Stimulated activated CD4-positive, alpha-beta T cell treated with anti-CD3 and anti-CD28 coated beads, TNF-alpha, amount 100 ng/mL, for 4 hours (primary cell): Measurements from ENCODE around the gene GRM8.

Source experiments
- DNase-seq, 3 experiments: peaks; one replicate each; pipeline ENCODE4 v3.0.0-alpha.2; 2020; ENCODE audit warnings: low read depth in 3 of 3

Gene GRM8

GRCh38 chr7:127230192-127230925 is 22.4 kb downstream of the GRM8 start:
- DNase-seq, result no peak

GRCh38 chr7:127226685-127227374 is 25.9 kb downstream of the GRM8 start:
- DNase-seq, result no peak

DNA sequence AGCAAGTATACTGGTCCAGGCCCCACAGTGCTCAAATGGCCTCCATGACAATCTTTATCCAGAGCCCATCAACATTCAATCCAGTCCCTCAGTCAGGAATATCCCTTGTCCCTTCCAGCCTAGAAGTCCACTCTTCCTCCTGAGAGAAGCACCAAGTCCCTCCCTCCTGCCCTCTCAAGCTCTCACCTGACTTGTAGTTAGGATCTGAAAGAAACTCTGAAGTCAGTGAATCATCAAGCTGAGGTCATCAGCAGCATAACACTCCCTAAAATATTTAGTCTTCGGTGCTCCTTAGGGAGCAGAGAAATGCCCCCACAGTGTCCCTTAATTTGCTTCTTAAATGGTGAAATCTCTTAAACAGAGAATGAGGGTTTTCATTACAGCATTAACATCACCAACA is 31.0 kb downstream of the GRM8 start:
- DNase-seq, result no peak

DNA sequence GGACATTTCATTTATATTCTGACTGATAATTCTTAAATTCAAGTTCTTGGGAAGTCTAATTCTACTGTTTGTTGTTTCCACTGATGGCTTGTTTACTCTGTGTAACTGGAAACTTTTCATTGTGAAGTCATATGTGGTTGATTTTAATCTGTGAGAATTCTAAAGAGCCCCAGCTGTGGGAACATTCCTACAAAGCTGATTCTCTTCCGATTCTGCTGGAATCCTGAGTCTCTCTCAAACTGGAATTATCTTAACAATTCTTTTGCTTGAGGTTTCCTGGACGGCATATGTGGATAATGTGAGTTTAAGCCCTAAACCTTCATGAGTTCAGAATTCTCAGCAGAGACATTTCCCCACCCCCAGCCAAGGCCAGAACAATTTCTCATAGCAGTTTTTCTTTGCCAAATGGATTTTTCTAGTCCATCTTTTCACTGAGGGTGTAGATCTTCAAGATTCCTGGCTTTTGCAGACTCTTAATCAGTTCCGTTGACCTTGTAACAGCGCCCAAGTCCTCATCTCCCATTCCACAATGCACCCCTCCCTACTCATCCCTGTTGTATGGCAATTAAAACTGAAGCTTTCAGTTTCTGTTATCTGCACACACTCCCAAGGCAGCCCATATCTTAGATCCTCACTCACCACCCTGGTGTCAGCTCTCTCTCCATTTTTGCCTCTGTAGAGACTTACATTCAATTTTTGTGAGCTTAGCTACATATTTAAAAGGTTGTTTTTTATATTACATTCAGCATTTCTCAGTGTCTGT is 37.6 kb downstream of the GRM8 start:
- DNase-seq, result no peak

- DNase-seq, result no peak
These were observed 42.9 kb downstream of the GRM8 start for GRCh38 chr7:127209886-127210285.

DNA sequence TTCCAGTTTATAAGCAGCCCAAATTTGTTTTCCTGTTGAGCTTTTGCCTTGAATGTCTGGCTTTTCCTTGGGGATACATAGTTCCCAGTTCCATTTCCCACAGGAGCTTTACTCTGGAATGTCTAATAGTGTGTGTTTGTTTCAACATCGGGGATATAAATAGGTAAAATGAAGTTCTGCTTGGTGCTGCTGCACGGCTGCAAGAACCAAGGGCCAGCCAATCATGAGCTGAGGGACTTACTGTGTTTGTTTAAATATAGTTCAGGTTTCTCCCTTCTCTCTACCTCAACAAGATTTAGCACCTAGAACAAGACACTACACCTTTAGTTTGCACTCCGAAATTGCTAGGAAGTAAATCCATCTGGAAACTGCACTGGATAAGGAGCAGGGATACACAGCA is 43.9 kb downstream of the GRM8 start:
- DNase-seq, result no peak

DNA sequence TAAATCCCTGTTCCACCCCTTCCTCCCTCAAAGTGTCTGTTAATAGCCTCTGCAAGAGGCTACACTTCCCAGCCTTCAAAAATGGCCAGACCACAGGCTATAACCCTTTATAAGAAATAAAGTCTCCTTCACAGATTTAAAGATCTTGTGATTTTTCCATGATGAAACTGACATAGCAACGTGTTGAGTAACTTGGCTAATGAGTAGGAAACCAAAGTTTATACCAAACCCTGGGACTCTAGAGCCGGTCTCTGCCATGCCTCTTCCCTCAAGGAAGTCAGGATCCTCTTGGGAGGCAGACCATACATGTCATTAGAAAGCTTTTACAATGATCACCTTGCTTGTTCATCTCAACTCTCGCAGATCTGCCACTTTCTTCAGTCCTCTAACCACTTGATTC is 44.4 kb downstream of the GRM8 start:
- no peak for DNase-seq

- no peak for DNase-seq
These were observed 44.9 kb downstream of the GRM8 start for GRCh38 chr7:127207806-127208205.

GRCh38 chr7:127207230-127207629 is 45.5 kb downstream of the GRM8 start:
- DNase-seq, result no peak

DNA sequence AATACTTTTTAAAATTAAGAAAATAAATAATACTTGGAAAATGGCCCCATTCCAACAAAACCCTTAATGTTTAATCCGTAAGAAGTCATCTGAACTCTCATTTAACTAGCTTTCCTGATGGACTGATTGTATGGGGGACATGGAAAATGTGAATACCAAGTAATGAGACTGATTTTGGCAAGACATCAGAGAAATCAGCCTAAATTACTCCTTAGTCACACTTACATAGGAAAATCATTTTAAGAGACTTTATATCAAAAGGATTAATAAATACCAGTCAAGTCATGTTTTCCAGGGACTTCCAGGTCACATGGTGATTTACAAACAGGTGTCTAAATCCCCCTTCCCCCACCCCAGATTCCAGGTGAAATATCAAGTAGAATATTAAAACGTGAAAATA is 58.2 kb downstream of the GRM8 start:
- no peak for DNase-seq

DNA sequence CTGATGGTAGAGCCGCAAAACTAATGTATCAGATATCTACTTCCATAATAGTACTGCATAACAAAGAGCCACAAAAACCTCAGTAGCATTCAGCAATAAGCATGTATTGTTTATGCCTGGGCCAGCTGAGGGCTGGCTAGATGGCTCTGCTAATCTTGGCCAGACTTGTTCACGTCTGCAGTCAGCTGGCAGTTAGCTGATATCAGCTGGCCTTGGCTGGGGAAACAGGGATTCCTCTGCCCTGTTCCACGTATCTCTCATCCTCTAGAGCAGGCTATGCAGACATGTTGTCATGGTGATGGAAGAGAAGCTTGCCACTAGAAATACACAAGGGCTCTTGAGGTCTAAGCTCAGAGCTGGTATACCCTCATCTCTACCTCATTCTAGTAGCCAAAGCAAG is 62.9 kb downstream of the GRM8 start:
- DNase-seq, result no peak

DNA sequence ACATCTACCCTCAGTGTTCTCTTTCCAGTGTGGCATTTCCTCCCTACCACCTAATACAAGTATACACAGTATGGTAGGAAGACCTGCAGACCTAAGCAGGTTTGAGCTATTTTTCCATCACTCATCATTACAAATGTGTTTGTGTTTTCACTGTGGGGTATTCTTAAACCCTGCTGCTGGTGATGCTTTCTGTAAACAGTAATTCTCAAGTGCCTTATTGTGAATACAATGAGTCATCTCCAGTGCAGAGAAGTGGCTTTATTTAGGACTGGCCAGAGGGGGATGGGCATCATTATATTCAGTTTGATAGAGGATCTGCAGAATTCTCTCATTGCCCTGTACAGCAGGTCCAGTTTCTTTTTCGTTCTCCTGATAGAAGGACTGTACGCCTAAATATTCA is 63.7 kb downstream of the GRM8 start:
- no peak for DNase-seq

GRCh38 chr7:127187740-127188139 is 65.0 kb downstream of the GRM8 start:
- no peak for DNase-seq

DNA sequence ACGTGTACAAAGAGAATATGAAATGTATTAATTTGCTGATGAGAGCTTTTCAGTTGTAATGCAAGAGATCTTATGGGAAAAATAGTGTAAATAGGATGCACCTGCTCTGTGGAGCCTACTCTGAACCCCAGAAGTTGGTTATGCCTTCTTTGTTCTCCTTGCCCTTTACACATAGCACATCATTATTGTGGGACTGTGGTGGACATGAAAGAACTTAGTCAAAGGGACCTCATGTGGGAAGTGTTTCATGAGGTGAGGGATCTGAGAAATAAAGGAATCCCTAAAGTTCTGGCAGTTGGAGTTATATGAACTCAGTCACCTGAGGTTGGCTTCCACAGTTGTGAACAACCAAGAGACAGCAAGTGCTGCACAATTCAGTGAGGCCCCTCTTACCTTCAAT is 66.1 kb downstream of the GRM8 start:
- DNase-seq, result no peak

- no peak for DNase-seq
These were observed 75.6 kb downstream of the GRM8 start for GRCh38 chr7:127177156-127177555.

DNA sequence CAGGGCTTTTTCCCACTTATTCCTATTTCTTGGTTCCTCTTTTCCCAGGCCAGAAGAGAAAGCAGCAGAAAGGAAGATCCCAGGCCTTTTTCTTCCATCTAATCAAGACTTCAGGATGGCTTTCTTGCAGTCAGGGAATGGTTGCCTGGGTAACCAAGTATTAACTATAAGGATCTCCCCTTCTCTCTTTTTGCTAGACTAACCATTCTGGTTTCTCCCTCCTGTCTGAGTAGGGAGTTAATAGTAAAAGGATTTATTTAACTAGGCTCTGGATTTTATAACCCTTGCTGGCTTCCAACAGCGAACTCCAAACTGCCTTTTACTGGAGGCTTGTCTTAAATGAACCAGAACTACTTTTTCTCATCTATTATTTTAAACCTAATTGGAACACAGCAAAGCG is 90.4 kb downstream of the GRM8 start:
- no peak for DNase-seq

- no peak for DNase-seq
These were observed 94.1 kb downstream of the GRM8 start for GRCh38 chr7:127158659-127159058.

- DNase-seq, result no peak
These were observed 97.8 kb downstream of the GRM8 start for GRCh38 chr7:127154958-127155357.

DNA sequence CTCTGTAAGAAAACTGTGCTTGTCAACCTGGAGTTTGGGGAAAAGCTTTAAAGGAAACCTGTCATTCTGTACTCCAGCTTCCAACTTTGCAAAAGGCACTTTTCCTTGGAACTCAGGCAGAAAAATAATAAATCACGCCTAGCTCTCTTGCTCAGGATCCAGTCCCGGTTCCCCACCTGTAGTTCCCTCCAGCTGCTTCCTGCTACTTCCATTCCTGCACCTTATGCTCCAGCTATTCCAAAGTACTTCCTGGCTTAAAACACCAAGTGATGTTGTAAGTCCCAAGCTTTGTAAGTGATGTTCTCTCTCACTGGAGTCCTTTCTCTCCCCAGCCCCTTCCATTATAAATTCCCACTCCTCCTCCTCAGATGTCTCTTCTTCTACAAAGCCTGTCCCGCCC is 98.6 kb downstream of the GRM8 start:
- no peak for DNase-seq

GRCh38 chr7:127153315-127153714 is 99.4 kb downstream of the GRM8 start:
- no peak for DNase-seq

DNA sequence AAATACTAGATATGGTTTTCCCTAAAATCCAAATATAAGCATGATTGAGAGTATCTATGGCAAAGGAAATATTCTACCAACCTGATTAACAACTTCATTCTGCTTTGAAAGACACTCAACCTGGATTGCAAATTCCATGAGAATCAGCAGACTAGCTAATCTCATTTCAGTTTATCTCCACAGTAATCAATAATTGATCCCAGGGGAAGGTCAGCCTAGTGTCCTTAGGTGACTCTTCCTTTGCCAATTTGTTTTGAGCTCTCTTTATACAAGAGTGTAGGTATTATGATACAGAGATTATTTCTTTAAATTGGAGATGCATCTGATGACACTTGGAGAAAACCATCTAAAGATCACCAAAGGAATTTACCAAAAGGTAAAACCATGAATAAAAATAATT is 100.3 kb downstream of the GRM8 start:
- no peak for DNase-seq

DNA sequence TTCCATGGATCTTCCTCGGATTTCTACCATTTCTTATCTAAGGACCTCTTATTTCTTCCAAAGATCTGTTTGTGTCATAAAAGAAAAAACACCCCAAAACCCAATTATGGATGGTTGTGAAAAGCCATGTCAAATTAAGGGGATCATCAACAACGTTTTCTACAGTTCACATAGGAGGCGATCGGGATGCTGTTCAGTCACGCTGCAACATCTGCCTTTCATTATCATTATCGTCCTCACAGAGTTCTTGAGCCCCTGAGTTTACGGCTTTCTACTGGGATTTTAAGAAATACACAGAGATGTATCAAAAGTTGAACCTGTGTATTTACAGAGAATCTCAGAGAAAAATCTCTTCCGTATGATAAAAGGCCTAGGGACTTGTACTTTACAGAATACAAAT is 101.4 kb downstream of the GRM8 start:
- no peak for DNase-seq

DNA sequence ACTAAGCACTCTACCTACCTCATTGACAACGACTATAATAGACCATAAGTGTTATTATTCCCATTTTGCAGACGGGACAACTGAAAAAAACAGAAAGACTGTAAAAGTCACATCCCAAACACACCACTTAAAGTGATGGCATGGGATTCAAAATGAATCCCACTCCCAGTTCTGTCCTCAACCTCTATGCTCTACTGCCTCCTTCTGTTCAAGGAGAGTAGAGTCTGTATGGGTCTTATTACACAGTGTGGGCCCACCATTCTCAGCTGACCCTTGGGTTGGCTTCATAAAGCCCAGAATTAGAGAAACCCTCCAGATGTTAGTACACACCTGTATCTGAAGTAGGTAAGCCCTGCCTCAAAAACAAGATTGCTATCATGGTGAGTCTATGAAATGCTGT is 102.2 kb downstream of the GRM8 start:
- no peak for DNase-seq
